HepG2 (cell line): Measurements from ENCODE around the gene TMEM132D. TPM values are rescaled to one million over a fixed set of nuclear protein-coding genes. Genes with fewer than 3 reads are reported as not detected.

Source experiments
- ATAC-seq: fragments of 200-7000 bp; cut with Tn5 transposase; 3 replicates; pipeline ENCODE4 v1.9.1; 2020; ENCODE audit warnings: mild to moderate bottlenecking, moderate library complexity
- BruUV-seq: library from RNA; stranded (reverse); fragments of 400-500 nt; replicated peaks from 2 replicates; lab custom pipeline; 2021; lab: Mats Ljungman, UMichigan
- CTCF ChIA-PET: fragments of 300-600 bp; formaldehyde crosslinking; extraction: SDS; loops from one replicate; lab custom pipeline; 2021; ENCODE audit warnings: low total read pairs, inconsistent platforms, low intra/inter-chr PET ratio; lab: Yijun Ruan, JAX
- POLR2A ChIA-PET: fragments of 350-600 bp; sonication (Branson Sonifier 250); formaldehyde crosslinking; loops from one replicate; lab custom pipeline; 2020; ENCODE audit warnings: antibody characterized with exemption, inconsistent platforms; lab: Yijun Ruan, JAX
- DNase-seq: peaks from one replicate; pipeline ENCODE4 v3.0.0-alpha.2; 2015; ENCODE audit warnings: low spot score
- FAIRE-seq: peaks from 3 replicates; lab custom pipeline; 2011; peaks lifted over from hg19 to GRCh38; lab: Jason Lieb, UNC
- H2AFZ ChIP-seq: one replicate; pipeline ENCODE4 v1.6.1; 2011; ENCODE audit warnings: low read length, inconsistent platforms
- H3K27ac ChIP-seq: fragments of 300-600 bp; 3 replicates; pipeline ENCODE4 v1.8.0; 2011; ENCODE audit warnings: mixed run types, mild to moderate bottlenecking, mixed read lengths, low read length, inconsistent platforms; ENCODE audit not compliant: insufficient read depth; ENCODE audit errors: extremely low read length
- H3K27me3 ChIP-seq, 2 experiments: fragments of 200-600 bp in 1 of 2; 2 replicates in 1 of 2; 3 replicates in 1 of 2; pipeline versions ENCODE4 v1.6.0 to v1.8.0; 2011; ENCODE audit warnings: low read length in 2 of 2, mild to moderate bottlenecking in 2 of 2, moderate library complexity in 2 of 2, inconsistent platforms in 1 of 2; ENCODE audit not compliant: insufficient read depth in 2 of 2, control insufficient read depth in 1 of 2
- H3K36me3 ChIP-seq, 2 experiments: fragments of 200-600 bp in 1 of 2; replicated peaks in 1 of 2; 2 replicates in 1 of 2; 3 replicates in 1 of 2; pipeline versions ENCODE4 v1.5.1 to v1.8.0; 2011; ENCODE audit warnings: low read length in 2 of 2, inconsistent platforms in 1 of 2; ENCODE audit not compliant: insufficient read depth in 2 of 2, control insufficient read depth in 1 of 2
- H3K4me1 ChIP-seq: 2 replicates; pipeline ENCODE4 v1.5.1; 2012; ENCODE audit warnings: low read length, inconsistent platforms; ENCODE audit not compliant: insufficient read depth
- H3K4me2 ChIP-seq: 2 replicates; pipeline ENCODE4 v1.6.0; 2011; ENCODE audit warnings: low read depth, low read length, inconsistent platforms
- H3K4me3 ChIP-seq, 3 experiments: fragments of 200-600 bp in 1 of 3; sonication (generic), shearing (Covaris generic) in 1 of 3; replicated peaks in 1 of 3; 2 replicates each; pipeline ENCODE4 v1.5.1; 2011 to 2016; ENCODE audit warnings: low read length in 3 of 3, inconsistent platforms in 2 of 3, low read depth in 2 of 3, mild to moderate bottlenecking in 2 of 3, control low read depth in 1 of 3, mixed read lengths in 1 of 3; ENCODE audit not compliant: insufficient read depth in 1 of 3
- H3K79me2 ChIP-seq: one replicate; pipeline ENCODE4 v1.6.1; 2011; ENCODE audit warnings: low read length, inconsistent platforms; ENCODE audit not compliant: insufficient read depth
- H3K9ac ChIP-seq: 2 replicates; pipeline ENCODE4 v1.6.0; 2011; ENCODE audit warnings: mild to moderate bottlenecking, low read depth, low read length, inconsistent platforms; ENCODE audit not compliant: insufficient read depth
- H3K9me3 ChIP-seq: 2 replicates; pipeline ENCODE4 v1.5.1; 2012; ENCODE audit warnings: mild to moderate bottlenecking, low read length
- H4K20me1 ChIP-seq: 2 replicates; pipeline ENCODE4 v1.6.0; 2011; ENCODE audit warnings: inconsistent platforms, mild to moderate bottlenecking, low read length, moderate library complexity; ENCODE audit not compliant: insufficient read depth
- MAFK ChIP-seq, 2 experiments: IDR thresholded peaks in 1 of 2; conservative IDR thresholded peaks in 1 of 2; 2 replicates each; pipeline ENCODE4 v1.6.1; 2011; ENCODE audit warnings: improper control_type of control experiment in 2 of 2, low read length in 2 of 2
- WIZ ChIP-seq: sonication (generic); formaldehyde crosslinking; IDR thresholded peaks from 2 replicates; pipeline ENCODE4 v1.5.1; 2020; ENCODE audit warnings: mild to moderate bottlenecking, missing genetic modification reagents
- ZNF20 ChIP-seq: sonication (generic); formaldehyde crosslinking; IDR thresholded peaks from 2 replicates; pipeline ENCODE4 v1.4.0; 2020; ENCODE audit warnings: mild to moderate bottlenecking, moderate library complexity, missing genetic modification reagents
- ZNF652 ChIP-seq: IDR thresholded peaks from 2 replicates; pipeline ENCODE4 v1.6.1; 2016; ENCODE audit warnings: low read depth, borderline replicate concordance
- WGBS: methylation state at CpG from one replicate; pipeline ENCODE4 v1.1.6; 2017; ENCODE audit warnings: low lambda C conversion rate; 5-methylcytosine and 5-hydroxymethylcytosine counted together
- in situ Hi-C: cut with HindIII; loops from 2 replicates; pipeline ENCODE4 v1.10.0; 2017; ENCODE audit warnings: low pct_unique_long_range_greater_than_20kb; ENCODE audit not compliant: extremely low pct_ligation_motif_present
- intact Hi-C: fragments of 100-400 bp; cut with micrococcal nuclease; formaldehyde crosslinking; loops from one replicate; pipeline ENCODE4 v1.10.0; 2022; ENCODE audit not compliant: unreplicated experiment
- polyA plus RNA-seq, 8 experiments: library from polyadenylated mRNA; depleted of rRNA in 3 of 8; stranded (reverse) in 7 of 8; unstranded in 1 of 8; fragments of >200 nt; fragmentation: Illumina TruSeq in 4 of 8; extraction: Trizol in 4 of 8; gene quantifications; 2 replicates each; pipeline versions ENCODE4 v1.2.1 to v1.2.3, GENCODE V29; 2011 to 2016; ENCODE audit warnings: low read depth in 4 of 8, missing spikeins in 1 of 8, mixed read lengths in 1 of 8; ENCODE audit not compliant: insufficient read depth in 1 of 8
- total RNA-seq, 5 experiments: library from RNA; depleted of rRNA; stranded (reverse); fragments of >200 nt; fragmentation: Illumina TruSeq; extraction: Trizol; gene quantifications; 2 replicates each; pipeline ENCODE4 v1.2.3, GENCODE V29; 2016; ENCODE audit warnings: low read depth in 1 of 5
- TF ChIP-seq, protein P1 (sequence below): sonication (generic); formaldehyde crosslinking; IDR thresholded peaks from 2 replicates; pipeline ENCODE4 v1.8.1; 2023; ENCODE audit warnings: missing genetic modification reagents, mild to moderate bottlenecking, borderline replicate concordance
- TF ChIP-seq, protein P2 (sequence below): sonication (generic); formaldehyde crosslinking; IDR thresholded peaks from 2 replicates; pipeline ENCODE4 v1.8.1; 2022; ENCODE audit warnings: mild to moderate bottlenecking, missing genetic modification reagents

TMEM132D gene
- total and polyA plus RNA-seq, 2 of the 13 experiments (the other 11 are each of a cell fraction or from before 2014, with no cell fraction given): not detected

DNA sequence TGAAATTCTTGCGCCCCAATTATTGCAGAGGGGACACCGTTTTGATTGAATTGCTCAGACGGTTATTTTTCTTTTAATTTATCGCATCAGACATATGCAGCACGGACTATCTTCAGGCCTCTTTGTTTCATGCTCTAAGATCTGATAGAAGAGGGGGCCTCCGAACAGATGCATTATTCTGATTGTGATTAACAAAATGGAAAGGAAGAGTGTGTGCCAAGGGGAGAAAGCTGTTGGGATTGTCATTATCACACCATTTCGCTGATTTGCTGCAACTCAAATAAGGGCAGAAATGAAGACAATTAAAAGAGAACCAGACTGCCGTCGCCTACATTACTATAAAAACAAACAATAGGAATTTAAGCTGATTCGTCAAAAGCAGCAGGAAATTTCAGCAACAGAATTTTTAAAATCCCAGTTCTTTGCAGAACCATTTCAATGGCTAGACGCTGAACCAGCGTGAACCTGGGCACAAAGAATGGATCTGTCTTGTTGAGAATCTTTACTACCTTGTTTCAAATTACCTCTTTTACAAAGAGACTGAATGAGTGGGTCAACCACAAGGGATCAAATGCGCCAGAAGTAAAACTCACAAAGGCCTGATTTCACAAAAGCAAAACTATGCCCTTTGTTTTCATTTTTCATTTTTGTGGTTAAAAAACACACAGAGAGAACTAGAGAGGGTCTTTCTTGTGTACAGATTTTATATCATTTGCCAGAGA, 30.6 kb downstream of the TMEM132D start:
- Histone ChIP-seq H3K4me1 (no peaks in the 10 kb centered on the region), H3K9ac (no peak overlapping the region), H3K4me2 (no peak overlapping the region), H3K9me3 (no peaks in the 10 kb centered on the region), H3K36me3 (no peaks in the 10 kb centered on the region), H4K20me1 (no peaks in the 10 kb centered on the region), H3K79me2 (no peaks in the 10 kb centered on the region), H2AFZ (no peak overlapping the region), H3K4me3 (no peak overlapping the region), H3K27ac (no peak overlapping the region), H3K27me3 (peaks cover 0 to 5% of the 10 kb centered on the region in 2 experiments; a peak in 1 of 5 replicates)
- ChIA-PET CTCF (no interaction called here), POLR2A (no interaction called here)
- in situ Hi-C loops (no loop called here), intact Hi-C loops (no loop called here)
- ATAC-seq (no peak), DNase-seq (no peak), FAIRE-seq (no peak)
- no TSS peak for BruUV-seq
- TF ChIP-seq MAFK (conservative IDR thresholded peaks at IDR 0.05 in 1 of 2, IDR thresholded peaks at IDR 0.05 in 1 of 2; ENCODE audit: low read length in 2 of 2) (peak; percentile 7 to 13; a peak in 1 of 4 replicates), ZNF652 (CRISPR knock-in tag) (no peak), WIZ (CRISPR knock-in tag) (no peak), ZNF20 (CRISPR knock-in tag) (no peak)
- TF ChIP-seq, protein P1, sequence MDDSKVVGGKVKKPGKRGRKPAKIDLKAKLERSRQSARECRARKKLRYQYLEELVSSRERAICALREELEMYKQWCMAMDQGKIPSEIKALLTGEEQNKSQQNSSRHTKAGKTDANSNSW: no peak
- TF ChIP-seq, protein P2, sequence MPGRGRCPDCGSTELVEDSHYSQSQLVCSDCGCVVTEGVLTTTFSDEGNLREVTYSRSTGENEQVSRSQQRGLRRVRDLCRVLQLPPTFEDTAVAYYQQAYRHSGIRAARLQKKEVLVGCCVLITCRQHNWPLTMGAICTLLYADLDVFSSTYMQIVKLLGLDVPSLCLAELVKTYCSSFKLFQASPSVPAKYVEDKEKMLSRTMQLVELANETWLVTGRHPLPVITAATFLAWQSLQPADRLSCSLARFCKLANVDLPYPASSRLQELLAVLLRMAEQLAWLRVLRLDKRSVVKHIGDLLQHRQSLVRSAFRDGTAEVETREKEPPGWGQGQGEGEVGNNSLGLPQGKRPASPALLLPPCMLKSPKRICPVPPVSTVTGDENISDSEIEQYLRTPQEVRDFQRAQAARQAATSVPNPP (CRISPR knock-in tag): no peak
- WGBS: 36% methylated on average over 13 of the region's 13 CpGs
